ENCODE data around the gene ARID3A. TPM values are rescaled to one million over a fixed set of nuclear protein-coding genes. Genes with fewer than 3 reads are reported as not detected.
A peak's percentile ranks its signal among the peaks of the same experiment; 100 is the strongest.

ARID3A gene
- total and polyA plus RNA-seq, 2 donors (not counting 3 experiments of a cell fraction or from before 2014, with no cell fraction given), result 5.4 to 13.2 TPM

- DNase-seq (ENCODE audit: low read depth, low spot score) (no peak), FAIRE-seq (no peak)
- ChIA-PET POLR2A (no interaction called here), CTCF (interaction anchor here (1.0 to 2.6 kb wide), 4 partner anchors 56 to 150 kb away, joined by 3 to 10 read pairs (median 5); partner anchors contain the start of gene WDR18)
- no peaks in the 10 kb centered on the region for H3K9me1 ChIP-seq (replicated peaks; ENCODE audit: control insufficient read depth, extremely low read depth, insufficient read depth, low read length)
- TF ChIP-seq POLR2A (IDR thresholded peaks at IDR 0.05; ENCODE audit: low read depth, low read length), result no peak
- TF ChIP-seq, protein P1, sequence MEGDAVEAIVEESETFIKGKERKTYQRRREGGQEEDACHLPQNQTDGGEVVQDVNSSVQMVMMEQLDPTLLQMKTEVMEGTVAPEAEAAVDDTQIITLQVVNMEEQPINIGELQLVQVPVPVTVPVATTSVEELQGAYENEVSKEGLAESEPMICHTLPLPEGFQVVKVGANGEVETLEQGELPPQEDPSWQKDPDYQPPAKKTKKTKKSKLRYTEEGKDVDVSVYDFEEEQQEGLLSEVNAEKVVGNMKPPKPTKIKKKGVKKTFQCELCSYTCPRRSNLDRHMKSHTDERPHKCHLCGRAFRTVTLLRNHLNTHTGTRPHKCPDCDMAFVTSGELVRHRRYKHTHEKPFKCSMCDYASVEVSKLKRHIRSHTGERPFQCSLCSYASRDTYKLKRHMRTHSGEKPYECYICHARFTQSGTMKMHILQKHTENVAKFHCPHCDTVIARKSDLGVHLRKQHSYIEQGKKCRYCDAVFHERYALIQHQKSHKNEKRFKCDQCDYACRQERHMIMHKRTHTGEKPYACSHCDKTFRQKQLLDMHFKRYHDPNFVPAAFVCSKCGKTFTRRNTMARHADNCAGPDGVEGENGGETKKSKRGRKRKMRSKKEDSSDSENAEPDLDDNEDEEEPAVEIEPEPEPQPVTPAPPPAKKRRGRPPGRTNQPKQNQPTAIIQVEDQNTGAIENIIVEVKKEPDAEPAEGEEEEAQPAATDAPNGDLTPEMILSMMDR (IDR thresholded peaks at IDR 0.05; ENCODE audit: extremely low read depth in 1 of 2, insufficient read depth in 1 of 2, low read depth in 1 of 2, low read length in 2 of 2), result no peak
- peak; percentile 88 for TF ChIP-seq EZH2 (IDR thresholded peaks at IDR 0.05; ENCODE audit: borderline replicate concordance, low read depth, low read length, severe bottlenecking)
- no TSS peak for BruUV-seq (replicated peaks)
- intact Hi-C loops (cut with micrococcal nuclease), result loop anchor here (2.0 to 5.0 kb wide), 2 partner anchors 57 to 323 kb away; partner anchors contain the start of gene ATP5F1D
- no peak overlapping the region for H3K4me3 ChIP-seq (replicated peaks in 1 of 3; ENCODE audit: insufficient read depth in 1 of 3, low read depth in 1 of 3, low read length in 3 of 3)
- H3K4me1 ChIP-seq (ENCODE audit: control insufficient read depth, extremely low read depth, insufficient read depth, low read length), result peaks cover 2% of the 10 kb centered on the region
- dilution Hi-C loops (cut with MboI; ENCODE audit: extremely low pct_ligation_motif_present, low sequenced_read_pairs), result no loop called here
- H2AFZ ChIP-seq (ENCODE audit: low read depth, low read length), result no peak overlapping the region
- no peak overlapping the region for H3K9ac ChIP-seq (replicated peaks; ENCODE audit: extremely low read depth, insufficient read depth, low read length)
- H3K27ac ChIP-seq (ENCODE audit: insufficient read depth, low read depth, low read length), result no peak overlapping the region
- no peak overlapping the region for H3K4me2 ChIP-seq (ENCODE audit: insufficient read depth, low read length)
- H3K79me2 ChIP-seq (ENCODE audit: control insufficient read depth, insufficient read depth, low read length), result no peaks in the 10 kb centered on the region
- H3K36me3 ChIP-seq (ENCODE audit: control insufficient read depth in 2 of 2, extremely low read depth in 1 of 2, insufficient read depth in 2 of 2, low read length in 2 of 2), result no peaks in the 10 kb centered on the region
- H3K27me3 ChIP-seq (ENCODE audit: control insufficient read depth in 2 of 2, insufficient read depth in 2 of 2, low read length in 2 of 2), result peaks cover 28 to 35% of the 10 kb centered on the region in 2 experiments
- no peaks in the 10 kb centered on the region for H3K9me3 ChIP-seq (replicated peaks; ENCODE audit: control insufficient read depth, insufficient read depth, low read length)
- no peaks in the 10 kb centered on the region for H4K20me1 ChIP-seq (replicated peaks; ENCODE audit: control insufficient read depth, extremely low read depth, insufficient read depth, low read length)
Measured at GRCh38 chr19:919199-920050, 6.4 kb upstream of the ARID3A start.
